K562 (cell line): ENCODE results near the gene CHRNA9. TPM values are rescaled to one million over a fixed set of nuclear protein-coding genes. Genes with fewer than 3 reads are reported as not detected.

Experiments
- ATAC-seq: fragments of 200-7000 bp; cut with Tn5 transposase; 3 replicates; pipeline ENCODE4 v1.9.1; 2020; ENCODE audit warnings: moderate library complexity
- BruUV-seq: library from RNA; stranded (reverse); fragments of 400-500 nt; replicated peaks from 2 replicates; lab custom pipeline; 2021; lab: Mats Ljungman, UMichigan
- CTCF ChIA-PET: fragments of 300-600 bp; formaldehyde crosslinking; extraction: SDS; loops from one replicate; lab custom pipeline; 2021; ENCODE audit warnings: low intra/inter-chr PET ratio; lab: Yijun Ruan, JAX
- POLR2A ChIA-PET: fragments of 300-600, 350-650 bp; sonication (Branson Sonifier 250); formaldehyde crosslinking; extraction: SDS; loops from one replicate; lab custom pipeline; 2021; ENCODE audit warnings: antibody characterized with exemption, inconsistent platforms; lab: Yijun Ruan, JAX
- DNase-seq, 4 experiments: peaks; one replicate each; pipeline versions ENCODE4 v3.0.0 to v3.0.0-alpha.2; 2011 to 2018; ENCODE audit warnings: low spot score in 3 of 4, mixed read lengths in 3 of 4; ENCODE audit errors: extremely low read depth in 1 of 4
- FAIRE-seq: peaks from 2 replicates; lab custom pipeline; 2011; peaks lifted over from hg19 to GRCh38; lab: Jason Lieb, UNC
- H2AFZ ChIP-seq: 2 replicates; pipeline ENCODE4 v1.6.0; 2011; ENCODE audit warnings: low read depth, low read length, control low read depth, inconsistent platforms
- H3K27ac ChIP-seq: fragments of 200-600 bp; 3 replicates; pipeline ENCODE4 v1.8.0; 2011; ENCODE audit warnings: low read depth, mild to moderate bottlenecking, control low read depth, inconsistent platforms, low read length, moderate library complexity, mixed read lengths; ENCODE audit errors: extremely low read depth
- H3K27me3 ChIP-seq, 2 experiments: fragments of 300-600 bp in 1 of 2; 2 replicates in 1 of 2; 3 replicates in 1 of 2; pipeline versions ENCODE4 v1.6.0 to v1.8.0; 2011; ENCODE audit warnings: inconsistent platforms in 2 of 2, low read length in 2 of 2, mild to moderate bottlenecking in 1 of 2, mixed read lengths in 1 of 2, moderate library complexity in 1 of 2; ENCODE audit not compliant: control insufficient read depth in 2 of 2, insufficient read depth in 2 of 2
- H3K36me3 ChIP-seq: fragments of 300-600 bp; 3 replicates; pipeline ENCODE4 v1.8.0; 2011; ENCODE audit warnings: mild to moderate bottlenecking, low read length, inconsistent platforms; ENCODE audit not compliant: control insufficient read depth, insufficient read depth
- H3K4me1 ChIP-seq, 2 experiments: fragments of 200-600 bp in 1 of 2; replicated peaks in 1 of 2; 2 replicates in 1 of 2; 3 replicates in 1 of 2; pipeline versions ENCODE4 v1.5.1 to v1.8.0; 2011; ENCODE audit warnings: inconsistent platforms in 2 of 2, low read length in 2 of 2, mild to moderate bottlenecking in 1 of 2, mixed read lengths in 1 of 2, moderate library complexity in 1 of 2; ENCODE audit not compliant: control insufficient read depth in 2 of 2, insufficient read depth in 2 of 2
- H3K4me2 ChIP-seq: 2 replicates; pipeline ENCODE4 v1.6.1; 2011; ENCODE audit warnings: low read length, control low read depth, inconsistent platforms, mixed read lengths; ENCODE audit not compliant: insufficient read depth
- H3K4me3 ChIP-seq: fragments of 200-600 bp; sonication (generic), shearing (Covaris generic); 2 replicates; pipeline ENCODE4 v1.5.1; 2016; ENCODE audit warnings: control low read depth, inconsistent platforms
- H3K79me2 ChIP-seq: fragments of 200-600 bp; 3 replicates; pipeline ENCODE4 v1.8.0; 2011; ENCODE audit warnings: low read length, inconsistent platforms; ENCODE audit not compliant: control insufficient read depth, insufficient read depth
- H3K9ac ChIP-seq, 2 experiments: 2 replicates each; pipeline versions ENCODE4 v1.6.0 to v1.6.1; 2011; ENCODE audit warnings: low read depth in 2 of 2, low read length in 2 of 2, control low read depth in 1 of 2, inconsistent platforms in 1 of 2, mild to moderate bottlenecking in 1 of 2, mixed read lengths in 1 of 2; ENCODE audit not compliant: insufficient read depth in 1 of 2
- H3K9me1 ChIP-seq: one replicate; pipeline ENCODE4 v1.6.0; 2011; ENCODE audit warnings: inconsistent platforms, mild to moderate bottlenecking, low read length, moderate library complexity; ENCODE audit not compliant: control insufficient read depth, insufficient read depth
- H3K9me3 ChIP-seq: replicated peaks from 2 replicates; pipeline ENCODE4 v1.5.1; 2011; ENCODE audit warnings: low read depth, low read length, inconsistent platforms; ENCODE audit not compliant: control insufficient read depth, insufficient read depth
- H4K20me1 ChIP-seq: replicated peaks from 2 replicates; pipeline ENCODE4 v1.6.1; 2011; ENCODE audit warnings: low read length, inconsistent platforms, mixed read lengths; ENCODE audit not compliant: control insufficient read depth, insufficient read depth
- ARHGAP35 ChIP-seq: fragments of 450-650 bp; IDR thresholded peaks from 2 replicates; pipeline ENCODE4 v1.6.1; 2018; ENCODE audit not compliant: partially characterized antibody
- BCOR ChIP-seq: fragments of 450-650 bp; IDR thresholded peaks from 2 replicates; pipeline ENCODE4 v1.6.1; 2016
- BRF1 ChIP-seq: IDR thresholded peaks from 3 replicates; pipeline ENCODE4 v1.6.1; 2011; ENCODE audit warnings: borderline replicate concordance, mild to moderate bottlenecking; ENCODE audit not compliant: insufficient read length; ENCODE audit errors: extremely low read depth
- DLX4 ChIP-seq: fragments of 250-450 bp; sonication (Bioruptor Pico); IDR thresholded peaks from 2 replicates; pipeline ENCODE4 v1.6.1; 2021; ENCODE audit warnings: mild to moderate bottlenecking
- HSF4 ChIP-seq: fragments of 250-450 bp; sonication (Bioruptor Pico); IDR thresholded peaks from 2 replicates; pipeline ENCODE4 v2.1.2; 2022; ENCODE audit warnings: mild to moderate bottlenecking, moderate library complexity, borderline replicate concordance
- ILF3 ChIP-seq: fragments of 450-650 bp; IDR thresholded peaks from 2 replicates; pipeline ENCODE4 v1.6.1; 2018; ENCODE audit warnings: antibody characterized with exemption, mild to moderate bottlenecking, moderate library complexity, borderline replicate concordance
- KLF10 ChIP-seq: fragments of 250-450 bp; sonication (Bioruptor Pico); IDR thresholded peaks from 2 replicates; pipeline ENCODE4 v1.6.1; 2021; ENCODE audit warnings: matching md5 sums
- MXI1 ChIP-seq: IDR thresholded peaks from 2 replicates; pipeline ENCODE4 v1.6.1; 2011; ENCODE audit warnings: low read depth, mild to moderate bottlenecking, improper control_type of control experiment, low read length
- PHB ChIP-seq: fragments of 250-450 bp; sonication (Bioruptor Pico); IDR thresholded peaks from 2 replicates; pipeline ENCODE4 v1.5.0; 2021
- PHF8 ChIP-seq: fragments of 200-600 bp; sonication (generic); IDR thresholded peaks from 2 replicates; pipeline ENCODE4 v1.6.1; 2012; ENCODE audit warnings: mixed run types, mild to moderate bottlenecking, inconsistent platforms, low read length, moderate library complexity, borderline replicate concordance
- SIN3B ChIP-seq: fragments of 450-650 bp; IDR thresholded peaks from 2 replicates; pipeline ENCODE4 v1.6.1; 2017; ENCODE audit warnings: low read depth, mild to moderate bottlenecking, moderate library complexity
- TAL1 ChIP-seq: fragments of 450-650 bp; IDR thresholded peaks from 2 replicates; pipeline ENCODE4 v1.6.1; 2016; ENCODE audit warnings: mild to moderate bottlenecking
- TRIM24 ChIP-seq, 2 experiments: fragments of 450-650 bp; IDR thresholded peaks; 2 replicates each; pipeline ENCODE4 v1.6.1; 2016
- ZBTB9 ChIP-seq: fragments of 450-650 bp; formaldehyde crosslinking; IDR thresholded peaks from 2 replicates; pipeline ENCODE4 v1.4.0; 2020; ENCODE audit warnings: mild to moderate bottlenecking, moderate library complexity
- ZFP30 ChIP-seq: fragments of 250-450 bp; sonication (Bioruptor Pico); IDR thresholded peaks from 2 replicates; pipeline ENCODE4 v1.8.0; 2022; ENCODE audit warnings: moderate library complexity, mild to moderate bottlenecking, inconsistent platforms, borderline replicate concordance
- ZNF121 ChIP-seq: sonication (generic); formaldehyde crosslinking; conservative IDR thresholded peaks from 2 replicates; pipeline ENCODE4 v1.8.0; 2022; ENCODE audit warnings: missing genetic modification reagents
- ZNF239 ChIP-seq: fragments of 250-450 bp; sonication (Bioruptor Pico); IDR thresholded peaks from 2 replicates; pipeline ENCODE4 v1.4.0; 2020; ENCODE audit warnings: mild to moderate bottlenecking
- WGBS: fragments of 100-300 bp; shearing (Covaris generic); methylation state at CpG from one replicate; pipeline ENCODE4 v1.1.6; 2016; ENCODE audit warnings: low coverage, mixed read lengths; ENCODE audit not compliant: insufficient coverage; ENCODE audit errors: missing lambda C conversion rate; 5-methylcytosine and 5-hydroxymethylcytosine counted together
- in situ Hi-C: fragments of 300-500 bp; cut with MboI; formaldehyde crosslinking; loops from 4 replicates; pipeline ENCODE4 v1.15.0; 2018; ENCODE audit warnings: inconsistent platforms, mixed read lengths
- intact Hi-C: fragments of 100-400 bp; cut with micrococcal nuclease; formaldehyde crosslinking; loops from 2 replicates; pipeline ENCODE4 v1.14.2; 2022
- polyA plus RNA-seq, 8 experiments: library from polyadenylated mRNA; depleted of rRNA in 4 of 8; stranded (reverse) in 5 of 8; unstranded in 3 of 8; fragments of >200 nt; fragmentation: Nextera tagmentation in 2 of 8; fragmentation: Illumina TruSeq in 1 of 8; extraction: Ambion mirVana in 2 of 8; extraction: Trizol in 1 of 8; gene quantifications; 2 replicates each; pipeline versions ENCODE4 v1.2.1 to v1.2.3, GENCODE V29; 2011 to 2014; ENCODE audit warnings: inconsistent platforms in 1 of 8, missing spikeins in 1 of 8
- total RNA-seq, 7 experiments: library from RNA; depleted of rRNA in 6 of 7; stranded (reverse); fragments of >200 nt in 6 of 7; fragmentation: Illumina TruSeq in 2 of 7; extraction: Trizol in 2 of 7; gene quantifications; 2 replicates each; pipeline versions ENCODE4 v1.2.1 to v1.2.3, GENCODE V29; 2011 to 2021; ENCODE audit warnings: low replicate concordance in 1 of 7

CHRNA9 gene
- total and polyA plus RNA-seq, 9 of the 15 experiments (the other 6 are each of a cell fraction or from before 2014, with no cell fraction given): not detected

GRCh38 chr4:40403081-40403480, 67.9 kb downstream of the CHRNA9 start:
- Histone ChIP-seq H3K9me1 (no peaks in the 10 kb centered on the region), H3K9ac (no peak overlapping the region), H4K20me1 (no peaks in the 10 kb centered on the region; the same call in 1 of the 2 replicates), H3K4me3 (no peak overlapping the region), H3K4me2 (no peak overlapping the region), H3K27ac (no peak overlapping the region), H3K27me3 (peaks cover 18 to 19% of the 10 kb centered on the region in 2 experiments; a peak in 4 of 5 replicates), H3K4me1 (no peaks in the 10 kb centered on the region), H3K36me3 (no peaks in the 10 kb centered on the region), H3K79me2 (no peaks in the 10 kb centered on the region), H3K9me3 (no peaks in the 10 kb centered on the region), H2AFZ (no peak overlapping the region)
- no peak for TF ChIP-seq ARHGAP35
- no peak for TF ChIP-seq DLX4 (CRISPR knock-in tag)
- no peak for TF ChIP-seq ZBTB9 (CRISPR knock-in tag)
- no peak for TF ChIP-seq MXI1
- no peak for TF ChIP-seq PHF8
- no peak for TF ChIP-seq HSF4
- no peak for TF ChIP-seq SIN3B
- TF ChIP-seq ILF3: no peak
- no peak for TF ChIP-seq ZNF239
- TF ChIP-seq BRF1: no peak
- TF ChIP-seq ZNF121 (CRISPR knock-in tag): no peak
- TF ChIP-seq BCOR: no peak
- no peak for TF ChIP-seq TRIM24 (IDR thresholded peaks at IDR 0.05)
- no peak for TF ChIP-seq TAL1
- TF ChIP-seq PHB (CRISPR knock-in tag): no peak
- TF ChIP-seq ZFP30 (CRISPR knock-in tag): no peak
- TF ChIP-seq KLF10 (CRISPR knock-in tag): no peak
- ATAC-seq (no peak), FAIRE-seq (no peak), DNase-seq (no peak)
- ChIA-PET POLR2A (no interaction called here), CTCF (no interaction called here)
- in situ Hi-C loops: no loop called here
- no TSS peak for BruUV-seq
- WGBS: 17% methylated on average over 4 of the region's 5 CpGs
- intact Hi-C loops: no loop called here
